HEK293 (cell line): ENCODE results near the gene TMEM131L.

Experiments
- CTCF ChIA-PET: fragments of 350-600 bp; formaldehyde crosslinking; extraction: SDS; loops from one replicate; lab custom pipeline; 2021; ENCODE audit warnings: antibody characterized with exemption; lab: Yijun Ruan, JAX
- POLR2A ChIA-PET: fragments of 300-600 bp; formaldehyde crosslinking; extraction: SDS; loops from one replicate; lab custom pipeline; 2020; ENCODE audit warnings: antibody characterized with exemption, inconsistent platforms; lab: Yijun Ruan, JAX
- H3K27ac ChIP-seq: fragments of 200-500 bp; sonication (Bioruptor generic); 2 replicates; pipeline ENCODE4 v1.5.1; 2014; ENCODE audit warnings: low read depth, low read length, control low read depth, inconsistent platforms; ENCODE audit errors: extremely low read depth
- H3K36me3 ChIP-seq, 2 experiments: fragments of 200-500 bp in 1 of 2; sonication (Bioruptor generic) in 1 of 2; 1 replicate in 1 of 2; 2 replicates in 1 of 2; pipeline ENCODE4 v1.5.1; 2014 to 2017; ENCODE audit warnings: inconsistent platforms in 2 of 2, low read length in 2 of 2; ENCODE audit not compliant: control insufficient read depth in 2 of 2, insufficient read depth in 1 of 2
- H3K4me1 ChIP-seq: fragments of 200-500 bp; sonication (Bioruptor generic); 2 replicates; pipeline ENCODE4 v1.5.1; 2014; ENCODE audit warnings: mild to moderate bottlenecking, low read length, inconsistent platforms; ENCODE audit not compliant: control insufficient read depth, insufficient read depth
- H3K4me3 ChIP-seq: 2 replicates; pipeline ENCODE4 v1.5.1; 2011; ENCODE audit warnings: low read depth, mild to moderate bottlenecking, control low read depth, low read length, moderate library complexity
- H3K9me3 ChIP-seq: fragments of 200-500 bp; sonication (Bioruptor generic); 2 replicates; pipeline ENCODE4 v1.5.1; 2014; ENCODE audit warnings: low read depth, low read length, inconsistent platforms; ENCODE audit not compliant: control insufficient read depth, insufficient read depth
- FEZF1 ChIP-seq: fragments of 450-650 bp; formaldehyde crosslinking; IDR thresholded peaks from 2 replicates; pipeline ENCODE4 v1.5.1; 2016; ENCODE audit warnings: missing biosample characterization, missing genetic modification characterization
- KLF1 ChIP-seq: fragments of 450-650 bp; formaldehyde crosslinking; IDR thresholded peaks from 2 replicates; pipeline ENCODE4 v1.5.1; 2016; ENCODE audit warnings: missing biosample characterization, missing genetic modification characterization
- KLF10 ChIP-seq: fragments of 450-650 bp; IDR thresholded peaks from 2 replicates; pipeline ENCODE4 v1.5.1; 2018; ENCODE audit warnings: missing biosample characterization, mild to moderate bottlenecking, missing genetic modification characterization
- KLF16 ChIP-seq: fragments of 450-650 bp; formaldehyde crosslinking; IDR thresholded peaks from 2 replicates; pipeline ENCODE4 v1.5.1; 2017; ENCODE audit warnings: missing biosample characterization, missing genetic modification characterization
- MZF1 ChIP-seq: fragments of 450-650 bp; formaldehyde crosslinking; IDR thresholded peaks from 2 replicates; pipeline ENCODE4 v1.5.1; 2017; ENCODE audit warnings: missing biosample characterization, missing genetic modification characterization, borderline replicate concordance
- REST ChIP-seq: fragments of 450-650 bp; formaldehyde crosslinking; IDR thresholded peaks from 2 replicates; pipeline ENCODE4 v1.5.1; 2016; ENCODE audit warnings: missing biosample characterization, missing genetic modification characterization
- WT1 ChIP-seq: fragments of 450-650 bp; formaldehyde crosslinking; IDR thresholded peaks from 2 replicates; pipeline ENCODE4 v1.5.1; 2016; ENCODE audit warnings: missing biosample characterization, missing genetic modification characterization
- ZFHX2 ChIP-seq: fragments of 450-650 bp; formaldehyde crosslinking; conservative IDR thresholded peaks from 2 replicates; pipeline ENCODE4 v1.5.1; 2016; ENCODE audit warnings: missing biosample characterization, missing genetic modification characterization
- ZIC2 ChIP-seq: fragments of 450-650 bp; formaldehyde crosslinking; IDR thresholded peaks from 2 replicates; pipeline ENCODE4 v1.5.1; 2016; ENCODE audit warnings: missing biosample characterization, missing genetic modification characterization
- ZNF10 ChIP-seq: fragments of 450-650 bp; formaldehyde crosslinking; IDR thresholded peaks from 2 replicates; pipeline ENCODE4 v1.5.1; 2017; ENCODE audit warnings: missing biosample characterization, missing genetic modification characterization
- ZNF223 ChIP-seq: fragments of 450-650 bp; formaldehyde crosslinking; IDR thresholded peaks from 2 replicates; pipeline ENCODE4 v1.5.1; 2016; ENCODE audit warnings: missing biosample characterization, missing genetic modification characterization
- ZNF341 ChIP-seq: fragments of 450-650 bp; formaldehyde crosslinking; IDR thresholded peaks from 2 replicates; pipeline ENCODE4; 2016; ENCODE audit warnings: low read depth, missing biosample characterization, missing genetic modification characterization
- ZNF391 ChIP-seq: fragments of 450-650 bp; formaldehyde crosslinking; IDR thresholded peaks from 2 replicates; pipeline ENCODE4 v1.5.1; 2016; ENCODE audit warnings: low read depth, missing biosample characterization, missing genetic modification characterization, borderline replicate concordance
- ZNF394 ChIP-seq: fragments of 450-650 bp; formaldehyde crosslinking; IDR thresholded peaks from 2 replicates; pipeline ENCODE4 v1.5.1; 2016; ENCODE audit warnings: missing biosample characterization, missing genetic modification characterization, mild to moderate bottlenecking, moderate library complexity, borderline replicate concordance
- ZNF48 ChIP-seq: fragments of 450-650 bp; formaldehyde crosslinking; IDR thresholded peaks from 2 replicates; pipeline ENCODE4 v1.5.1; 2016; ENCODE audit warnings: missing biosample characterization, missing genetic modification characterization
- ZNF600 ChIP-seq: fragments of 450-650 bp; formaldehyde crosslinking; IDR thresholded peaks from 2 replicates; pipeline ENCODE4 v1.5.1; 2016; ENCODE audit warnings: missing biosample characterization, missing genetic modification characterization

TMEM131L gene

GRCh38 chr4:153520801-153521329, 54.7 kb downstream of the TMEM131L start:
- ChIA-PET CTCF (no interaction called here), POLR2A (no interaction called here)
- Histone ChIP-seq H3K4me1 (peaks cover 16% of the 10 kb centered on the region), H3K27ac (no peak overlapping the region), H3K36me3 (no peaks in the 10 kb centered on the region), H3K4me3 (no peak overlapping the region), H3K9me3 (no peaks in the 10 kb centered on the region)
- TF ChIP-seq ZFHX2 (tag by site-specific recombination) = 0 out of 2 replicates have a peak, but pooled peaks have one; percentile 18
- TF ChIP-seq REST (tag by site-specific recombination) = peak; percentile 83
- TF ChIP-seq ZNF10 = no peak
- TF ChIP-seq KLF1 (tag by site-specific recombination) = 0 out of 2 replicates have a peak, but pooled peaks have one; percentile 17
- TF ChIP-seq ZNF600 = peak; percentile 73
- TF ChIP-seq ZNF223 (tag by site-specific recombination) = no peak
- TF ChIP-seq WT1 (tag by site-specific recombination) = peak; percentile 98
- TF ChIP-seq MZF1 = peak; percentile 34; the same call in 1 of the 2 replicates
- peak; percentile 26; the same call in 1 of the 2 replicates for TF ChIP-seq ZNF394

GRCh38 chr4:153521478-153521877, 55.3 kb downstream of the TMEM131L start:
- Histone ChIP-seq H3K9me3 (no peaks in the 10 kb centered on the region), H3K4me3 (no peak overlapping the region), H3K27ac (no peak overlapping the region), H3K4me1 (peaks cover 16% of the 10 kb centered on the region), H3K36me3 (no peaks in the 10 kb centered on the region)
- no peak for TF ChIP-seq KLF10
- no peak for TF ChIP-seq ZNF48 (tag by site-specific recombination)
- no peak for TF ChIP-seq FEZF1 (tag by site-specific recombination)
- no peak for TF ChIP-seq ZNF600
- no peak for TF ChIP-seq KLF16
- ChIA-PET CTCF (no interaction called here), POLR2A (no interaction called here)

- TF ChIP-seq ZNF341 = peak; percentile 66
- no peak for TF ChIP-seq ZNF391 (tag by site-specific recombination)
- TF ChIP-seq, all 188 proteins: peak for 1
- Histone ChIP-seq H3K27ac (no peak overlapping the region), H3K4me1 (peaks cover 16% of the 10 kb centered on the region), H3K4me3 (no peak overlapping the region), H3K36me3 (no peaks in the 10 kb centered on the region), H3K9me3 (no peaks in the 10 kb centered on the region)
- POLR2A ChIA-PET = no interaction called here
- CTCF ChIA-PET = no interaction called here
Observed at GRCh38 chr4:153521999-153522801, 56.0 kb downstream of the TMEM131L start.

- Histone ChIP-seq H3K4me1 (peaks cover 16% of the 10 kb centered on the region), H3K9me3 (no peaks in the 10 kb centered on the region), H3K36me3 (no peaks in the 10 kb centered on the region), H3K27ac (no peak overlapping the region), H3K4me3 (no peak overlapping the region)
- TF ChIP-seq ZFHX2 (tag by site-specific recombination) = peak; percentile 67
- no peak for TF ChIP-seq ZIC2 (tag by site-specific recombination)
- POLR2A ChIA-PET = no interaction called here
- CTCF ChIA-PET = no interaction called here
Observed at GRCh38 chr4:153522802-153523094, 56.6 kb downstream of the TMEM131L start.
